Measurements from ENCODE around the gene SPNS2. TPM values are rescaled to one million over a fixed set of nuclear protein-coding genes. Genes with fewer than 3 reads are reported as not detected.
A peak's percentile ranks its signal among the peaks of the same experiment; 100 is the strongest.

SPNS2 gene
- total and polyA plus RNA-seq, 4 donors: 4.0 to 9.0 (median 5.2) TPM

- 35% methylated on average over 23 of the region's 23 CpGs for WGBS
- TF ChIP-seq JUND (IDR thresholded peaks at IDR 0.05) (no peak), RAD21 (IDR thresholded peaks at IDR 0.05) (peak; percentile 11 to 43), YY1 (IDR thresholded peaks at IDR 0.05) (no peak), HNF4A (conservative IDR thresholded peaks at IDR 0.05) (peak; percentile 59 to 61), SP1 (IDR thresholded peaks at IDR 0.05) (peak; percentile 95), CTCF (IDR thresholded peaks at IDR 0.05; ENCODE audit: low read depth, low read length, missing input control) (no peak), GABPA (IDR thresholded peaks at IDR 0.05 in 1 of 2, conservative IDR thresholded peaks at IDR 0.05 in 1 of 2) (no peak), EGR1 (IDR thresholded peaks at IDR 0.05; ENCODE audit: low read depth in 2 of 2) (no peak), HNF4G (IDR thresholded peaks at IDR 0.05) (no peak), TAF1 (conservative IDR thresholded peaks at IDR 0.05) (peak; percentile 56), RXRA (IDR thresholded peaks at IDR 0.05) (peak; percentile 68 to 72), ZBTB33 (IDR thresholded peaks at IDR 0.05) (no peak), NR2F2 (IDR thresholded peaks at IDR 0.05) (no peak), FOXA2 (IDR thresholded peaks at IDR 0.05) (no peak), REST (IDR thresholded peaks at IDR 0.05) (peak; percentile 59), FOXA1 (IDR thresholded peaks at IDR 0.05) (peak; percentile 20), ATF3 (IDR thresholded peaks at IDR 0.05) (no peak), MAX (IDR thresholded peaks at IDR 0.05) (no peak)
- H3K4me3 ChIP-seq (ENCODE audit: low read depth in 1 of 3, low read length in 3 of 3): peak overlapping the region in 2 of 3 donors; percentile 36 to 54
- peak overlapping the region; percentile 82 to 86 for H3K27ac ChIP-seq (ENCODE audit: low read depth in 1 of 2, low read length in 2 of 2)
- H3K27me3 ChIP-seq (ENCODE audit: control insufficient read depth in 4 of 4, insufficient read depth in 4 of 4, low read length in 3 of 4): no peaks in the 10 kb centered on the region
- no peak for DNase-seq (ENCODE audit: low spot score)
- peak overlapping the region; percentile 37 to 65 for H3K9ac ChIP-seq (ENCODE audit: low read depth in 1 of 2, low read length in 2 of 2)
- no peaks in the 10 kb centered on the region for H3K9me3 ChIP-seq (ENCODE audit: control insufficient read depth in 4 of 4, low read length in 3 of 4)
- H3K4me1 ChIP-seq (ENCODE audit: control insufficient read depth in 4 of 4, insufficient read depth in 4 of 4, low read length in 3 of 4): peaks cover 9 to 43% (median 27%) of the 10 kb centered on the region in 4 donors
- H3K36me3 ChIP-seq (ENCODE audit: control insufficient read depth in 4 of 4, insufficient read depth in 3 of 4, low read depth in 1 of 4, low read length in 3 of 4): no peaks in the 10 kb centered on the region
Observed at GRCh38 chr17:4497101-4497824, 1.4 kb upstream of the SPNS2 start.

All from liver (tissue), 9 donors.